CD4-positive, alpha-beta T cell treated with Interleukin-17A for 1 hour (primary cell): Measurements from ENCODE around the gene WIPF1.

Experiments used
- DNase-seq: peaks from one replicate; pipeline ENCODE4 v3.0.0-alpha.2; 2020

WIPF1 gene

DNA sequence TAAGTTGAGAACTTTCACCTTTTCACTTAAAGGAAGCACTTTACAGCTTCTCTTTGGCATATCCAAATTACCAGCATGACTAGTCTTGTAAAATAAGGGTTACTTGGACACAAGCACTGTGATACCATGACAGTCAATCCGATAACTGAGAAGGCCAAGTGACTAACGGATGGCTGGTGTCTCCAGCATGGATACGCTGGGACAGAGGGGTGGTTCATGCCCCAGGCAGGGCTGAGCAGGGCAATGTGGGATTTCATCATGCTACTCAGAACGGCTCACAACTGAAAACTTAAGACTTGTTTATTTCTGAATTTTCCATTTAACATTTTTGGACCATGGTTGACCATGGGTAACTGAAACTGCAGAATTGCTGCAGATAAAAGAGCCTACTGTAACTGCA is 67.7 kb downstream of the WIPF1 start:
- DNase-seq = no peak

DNA sequence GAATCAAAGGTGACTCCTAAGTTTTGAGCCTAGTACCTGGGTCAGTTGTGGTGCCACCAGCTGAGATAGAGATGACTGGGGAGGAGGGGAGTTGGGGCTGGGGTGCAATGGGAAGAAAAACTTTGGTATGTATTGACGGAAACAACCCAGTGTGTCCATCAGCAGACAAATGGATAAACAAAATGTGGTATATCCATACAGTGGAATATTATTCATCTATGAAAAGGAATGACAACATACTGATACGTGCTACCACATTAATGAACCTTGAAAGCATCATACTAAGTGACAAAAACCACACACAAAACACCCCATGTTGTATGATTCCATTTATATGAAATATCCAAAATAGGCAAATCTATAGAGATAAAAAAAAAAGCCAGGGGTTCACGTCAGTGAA is 69.6 kb downstream of the WIPF1 start:
- no peak for DNase-seq

DNA sequence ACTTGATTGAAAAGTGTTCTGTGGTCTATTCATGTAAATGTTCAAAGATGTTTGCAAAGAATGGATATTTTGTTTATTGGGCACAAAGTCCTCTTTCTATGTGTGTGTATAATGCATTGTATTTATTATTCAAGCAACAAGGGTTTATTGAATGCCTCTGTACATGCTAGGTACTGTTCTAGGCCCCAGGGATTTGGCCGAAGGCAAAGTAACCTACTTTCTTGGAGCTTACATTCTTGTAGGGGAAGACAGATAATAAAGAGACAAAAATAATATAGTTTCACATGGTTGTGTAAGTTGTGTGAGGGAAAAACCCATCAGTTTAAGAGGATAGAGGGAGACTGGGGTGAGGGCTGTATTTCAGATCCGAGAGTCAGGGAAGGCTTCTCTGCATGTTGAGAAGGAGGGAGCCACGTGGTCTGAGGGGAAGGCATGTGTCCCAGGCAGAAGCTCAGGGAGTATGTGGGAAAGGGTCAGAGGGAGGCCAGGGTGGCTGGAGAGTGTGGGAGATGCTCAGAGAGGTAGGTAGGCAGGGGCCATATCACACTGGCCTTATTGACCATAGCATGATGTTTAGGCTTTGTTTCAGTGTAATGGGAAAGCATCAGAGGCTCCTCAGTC is 70.4 kb downstream of the WIPF1 start:
- DNase-seq = no peak

DNA sequence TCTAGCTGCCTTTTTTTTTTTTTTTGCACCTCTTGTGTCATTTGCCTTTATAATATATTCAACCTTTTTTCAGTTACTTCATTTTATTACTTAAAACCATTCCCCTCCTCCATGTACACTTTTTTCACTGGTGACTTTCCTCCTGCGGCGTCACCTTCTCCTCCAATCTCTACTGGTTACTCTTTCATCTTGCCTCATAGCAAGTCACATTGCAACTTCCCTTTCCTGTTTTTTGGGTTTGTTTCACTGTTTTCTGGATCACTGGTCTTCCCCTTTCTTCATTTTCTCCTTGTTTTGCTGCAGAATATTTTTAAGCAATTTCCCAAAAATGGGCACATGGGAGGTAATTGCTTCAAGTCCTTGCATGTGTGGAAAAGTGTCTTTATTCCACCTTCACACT is 73.1 kb downstream of the WIPF1 start:
- DNase-seq = no peak

DNA sequence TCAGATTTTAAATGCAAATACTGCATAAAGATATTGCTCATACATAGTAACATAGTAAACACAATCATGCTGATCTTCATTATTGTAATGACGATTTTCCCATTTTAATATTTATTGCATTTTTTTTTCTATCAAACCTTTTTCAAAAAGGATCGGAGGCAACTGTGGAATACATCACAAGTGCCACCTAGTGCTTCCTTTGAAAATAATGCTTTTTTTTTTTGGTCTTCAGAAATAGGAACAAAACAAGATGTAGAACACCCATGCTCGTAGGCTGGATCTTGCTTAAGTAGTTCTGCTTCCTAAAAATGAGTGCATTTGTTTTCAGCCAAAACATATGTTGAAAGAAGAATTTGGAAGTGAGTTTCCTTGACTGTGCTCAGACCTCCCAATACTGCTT is 75.1 kb downstream of the WIPF1 start:
- DNase-seq = peak; percentile 14

DNA sequence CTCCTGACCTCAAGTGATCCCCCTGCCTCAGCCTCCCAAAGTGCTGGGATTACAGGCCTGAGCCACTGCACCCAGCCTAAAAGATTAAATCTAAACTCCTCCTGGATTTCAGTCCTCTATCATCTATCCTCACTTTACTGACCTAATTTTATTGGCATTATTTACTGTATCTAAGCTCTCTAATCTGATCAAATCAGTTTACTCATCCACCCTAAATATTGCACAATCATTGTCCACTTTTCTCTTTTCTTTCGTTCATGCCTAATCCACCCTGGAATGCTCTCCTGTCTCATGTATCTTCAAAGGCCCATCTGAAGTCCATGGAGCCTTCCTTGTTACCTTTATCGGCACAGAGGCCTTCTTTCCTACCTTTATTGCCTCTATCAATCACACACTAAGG is 79.2 kb downstream of the WIPF1 start:
- no peak for DNase-seq

DNA sequence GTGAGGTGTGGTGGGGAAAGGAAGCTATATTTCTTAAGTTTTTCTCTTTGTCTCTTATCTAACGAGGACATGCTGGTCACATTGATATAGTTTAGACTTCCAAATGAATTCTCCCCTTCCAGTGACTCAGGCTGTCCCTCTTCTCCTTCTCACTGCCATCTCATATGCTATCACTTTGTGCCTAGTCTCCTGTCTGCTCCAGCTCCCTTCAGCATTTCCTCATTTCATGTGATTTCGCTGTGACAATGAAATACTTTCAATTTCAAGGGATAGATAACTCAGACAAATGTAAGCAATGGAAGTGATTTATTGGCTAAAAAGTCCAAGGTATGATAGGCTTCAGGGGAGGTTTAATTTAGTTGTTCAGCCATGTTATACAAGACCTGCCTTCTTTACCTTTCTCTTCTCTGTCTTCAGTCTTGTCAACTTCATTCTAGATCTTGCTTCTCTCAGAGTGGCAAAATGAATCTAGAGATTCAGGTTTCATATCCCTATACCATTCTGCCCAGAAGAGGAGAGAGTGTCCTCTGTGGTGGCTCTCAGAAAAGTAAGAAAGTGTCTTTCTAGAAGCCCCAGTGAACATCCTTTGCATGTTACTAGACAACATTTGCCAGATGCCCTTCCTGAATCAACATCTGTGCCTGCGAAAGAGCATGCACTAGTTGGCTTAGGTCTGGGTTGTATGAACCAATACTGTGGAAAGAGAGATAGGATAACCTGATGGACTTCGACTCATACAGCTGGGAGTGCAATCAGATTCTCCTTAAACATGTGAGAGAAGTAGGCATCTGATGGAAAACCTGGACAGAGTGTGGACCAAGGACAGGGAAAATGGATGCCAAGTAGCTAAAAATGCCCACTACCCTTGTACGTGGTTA is 80.9 kb downstream of the WIPF1 start:
- DNase-seq = no peak

DNA sequence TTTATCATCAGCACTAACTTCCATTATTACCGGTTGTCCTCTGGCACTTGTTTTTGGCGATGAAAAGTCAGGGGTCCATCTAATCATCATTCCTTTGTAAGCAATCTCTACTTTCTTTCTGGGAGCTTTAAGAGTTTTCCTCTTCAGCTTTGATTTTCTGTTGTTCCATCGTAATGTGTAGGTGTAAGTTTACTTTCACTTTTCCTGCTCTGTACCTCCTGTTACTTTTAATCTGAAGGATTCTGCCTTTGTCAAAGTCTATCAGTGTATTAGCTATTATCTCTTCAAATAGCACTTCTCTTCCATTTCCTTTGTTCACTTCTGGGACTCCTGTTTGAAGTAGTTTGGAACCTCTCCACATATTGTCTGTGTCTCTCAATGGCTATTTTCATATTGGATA is 85.3 kb downstream of the WIPF1 start:
- DNase-seq = no peak

DNA sequence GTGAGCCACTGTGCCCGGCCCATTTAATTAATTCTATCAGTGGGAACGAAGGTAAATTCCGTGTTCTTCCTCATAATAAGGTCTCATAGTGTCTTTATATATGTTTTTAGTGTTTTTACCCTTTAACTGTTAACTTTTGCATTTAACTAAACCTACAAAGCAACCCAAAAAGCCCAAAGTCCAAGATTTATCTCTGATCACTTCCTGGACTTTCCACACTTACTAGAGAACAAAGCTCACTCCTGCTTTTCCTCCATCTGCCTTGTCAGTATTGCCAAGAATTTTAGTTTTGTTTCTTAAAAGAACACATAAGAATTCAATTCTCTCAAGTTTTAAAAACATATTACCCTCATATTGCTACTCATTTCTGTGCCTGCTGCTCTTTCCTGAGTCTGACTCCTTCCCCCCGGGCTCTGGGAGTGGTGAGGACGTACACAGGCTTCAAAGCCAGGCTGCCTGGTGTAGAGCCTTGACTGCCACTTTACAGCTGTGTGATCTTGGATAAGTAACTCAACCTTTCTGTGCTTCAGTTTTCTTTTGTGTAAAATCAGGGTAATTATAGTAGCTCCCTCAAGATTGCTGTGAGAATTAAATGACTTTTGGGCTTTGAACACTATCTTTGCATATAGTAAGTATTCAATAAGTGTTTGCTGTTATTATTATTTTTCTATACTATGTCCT is 85.9 kb downstream of the WIPF1 start:
- DNase-seq = no peak

DNA sequence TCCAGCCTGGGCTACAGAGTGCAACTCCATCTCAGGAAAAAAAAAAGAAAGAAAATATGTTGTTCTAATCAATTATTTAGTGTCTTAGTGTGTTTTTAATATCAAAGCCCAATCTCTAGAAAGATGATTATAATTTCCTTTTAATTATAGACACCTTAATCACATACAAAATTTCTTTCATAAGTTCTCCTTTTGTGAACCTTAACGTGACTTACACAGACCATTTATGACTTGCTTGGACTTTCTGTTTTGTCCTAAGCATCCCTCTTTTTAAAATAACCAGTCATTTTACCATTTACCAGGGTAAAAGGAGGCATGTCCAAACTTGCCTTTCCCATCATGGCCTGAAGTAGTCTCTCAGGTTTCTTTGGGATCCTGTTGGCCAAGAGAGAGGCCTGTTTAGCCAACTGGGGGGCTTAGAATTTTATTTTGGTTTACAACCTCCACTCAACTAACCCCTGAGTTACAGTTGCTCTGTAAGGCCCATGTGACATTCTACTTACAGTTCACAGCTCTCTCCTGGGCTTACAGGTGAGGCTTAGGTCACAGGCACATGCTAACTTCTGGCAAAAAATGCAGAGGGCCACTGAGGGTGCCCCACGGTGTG is 86.9 kb downstream of the WIPF1 start:
- no peak for DNase-seq
